Breast epithelium (tissue), 4 donors: Measurements from ENCODE around the gene RFTN1. TPM values are rescaled to one million over a fixed set of nuclear protein-coding genes. Genes with fewer than 3 reads are reported as not detected.

Experiments used
- DNase-seq, 2 donors: peaks; one replicate each; pipeline ENCODE4 v3.0.0-alpha.2; 2019; ENCODE audit warnings: low spot score in 2 of 2
- H3K27ac ChIP-seq, 2 donors: fragments of 200-600 bp; sonication (generic) in 1 of 2; one replicate each; pipeline ENCODE4 v1.5.1; 2016 to 2019; ENCODE audit warnings: mild to moderate bottlenecking in 1 of 2
- H3K27me3 ChIP-seq, 2 donors: fragments of 200-600 bp; sonication (generic) in 1 of 2; one replicate each; pipeline versions ENCODE4 v1.5.1 to v1.6.0; 2017 to 2019; ENCODE audit warnings: control low read depth in 1 of 2, mild to moderate bottlenecking in 1 of 2
- H3K36me3 ChIP-seq: fragments of 200-600 bp; one replicate; pipeline ENCODE4 v1.5.1; 2019
- H3K4me1 ChIP-seq, 2 donors: fragments of 200-600 bp; sonication (generic); one replicate each; pipeline ENCODE4 v1.5.1; 2016 to 2019; ENCODE audit warnings: control low read depth in 1 of 2
- H3K4me3 ChIP-seq, 3 donors: fragments of 200-600 bp; sonication (generic); 1 replicate in 2 of 3; 2 replicates in 1 of 3; pipeline ENCODE4 v1.5.1; 2016 to 2019; ENCODE audit warnings: mild to moderate bottlenecking in 3 of 3, moderate library complexity in 2 of 3
- H3K9me3 ChIP-seq, 2 donors: fragments of 200-600 bp; sonication (generic) in 1 of 2; one replicate each; pipeline ENCODE4 v1.5.1; 2016 to 2019; ENCODE audit warnings: control low read depth in 1 of 2
- CTCF ChIP-seq, 3 donors: fragments of 450-650 bp; IDR thresholded peaks; one replicate each; pipeline ENCODE4 v1.5.1; 2016 to 2017; ENCODE audit warnings: antibody characterized with exemption in 3 of 3, mild to moderate bottlenecking in 3 of 3, moderate library complexity in 3 of 3
- POLR2A ChIP-seq: fragments of 450-650 bp; IDR thresholded peaks from one replicate; pipeline ENCODE4 v1.6.1; 2016; ENCODE audit warnings: antibody characterized with exemption, mild to moderate bottlenecking, moderate library complexity
- POLR2AphosphoS5 ChIP-seq, 3 donors: sonication (generic); formaldehyde crosslinking; IDR thresholded peaks; one replicate each; pipeline ENCODE4 v1.6.1; 2017; ENCODE audit warnings: antibody characterized with exemption in 3 of 3
- intact Hi-C: fragments of 100-400 bp; cut with DNase I; formaldehyde crosslinking; loops from one replicate; pipeline ENCODE4 v1.15.1; 2023; ENCODE audit warnings: low total_unique reads
- total RNA-seq, 3 donors: library from RNA; depleted of rRNA; stranded (reverse); fragments of >200 nt; gene quantifications; one replicate each; pipeline ENCODE4 v1.1.0, GENCODE V29; 2016

The RFTN1 gene
- total RNA-seq, 3 donors from 2014 or later = 13.9 to 108 (median 29.5) TPM

- no peaks in the 10 kb centered on the region for H3K4me1 ChIP-seq
- peaks cover 4 to 5% of the 10 kb centered on the region in 2 donors for H3K9me3 ChIP-seq
- intact Hi-C loops = loop anchor here (5.0 kb wide), 1 partner anchor 348 kb away; no protein-coding TSS in a partner anchor
- H3K36me3 ChIP-seq = no peaks in the 10 kb centered on the region
- no peak overlapping the region for H3K27ac ChIP-seq
- no peak for DNase-seq
- no peaks in the 10 kb centered on the region for H3K27me3 ChIP-seq
- H3K4me3 ChIP-seq = no peak overlapping the region
- TF ChIP-seq CTCF (IDR thresholded peaks at IDR 0.05) (no peak), POLR2AphosphoS5 (IDR thresholded peaks at IDR 0.05) (no peak), POLR2A (no peak)
Observed at GRCh38 chr3:16529264-16529663, 15.8 kb upstream of the RFTN1 start.

- Histone ChIP-seq H3K27ac (no peak overlapping the region), H3K36me3 (no peaks in the 10 kb centered on the region), H3K9me3 (peaks cover 6 to 9% of the 10 kb centered on the region in 2 donors), H3K27me3 (no peaks in the 10 kb centered on the region), H3K4me1 (no peaks in the 10 kb centered on the region), H3K4me3 (no peak overlapping the region)
- TF ChIP-seq POLR2A (no peak), CTCF (IDR thresholded peaks at IDR 0.05) (no peak), POLR2AphosphoS5 (IDR thresholded peaks at IDR 0.05) (no peak)
- intact Hi-C loops = loop anchor here (5.0 kb wide), 1 partner anchor 349 kb away; no protein-coding TSS in a partner anchor
- no peak for DNase-seq
Observed at GRCh38 chr3:16528581-16528993, 15.1 kb upstream of the RFTN1 start.

- Histone ChIP-seq H3K27me3 (no peaks in the 10 kb centered on the region), H3K4me1 (no peaks in the 10 kb centered on the region), H3K36me3 (no peaks in the 10 kb centered on the region), H3K9me3 (peaks cover 6 to 9% of the 10 kb centered on the region in 2 donors), H3K27ac (no peak overlapping the region), H3K4me3 (no peak overlapping the region)
- no peak for DNase-seq
- TF ChIP-seq POLR2AphosphoS5 (IDR thresholded peaks at IDR 0.05) (no peak), CTCF (IDR thresholded peaks at IDR 0.05) (no peak), POLR2A (no peak)
- intact Hi-C loops = loop anchor here (5.0 kb wide), 1 partner anchor 349 kb away; no protein-coding TSS in a partner anchor
Observed at GRCh38 chr3:16528106-16528505, 14.6 kb upstream of the RFTN1 start.

- Histone ChIP-seq H3K27ac (no peak overlapping the region), H3K27me3 (no peaks in the 10 kb centered on the region), H3K4me1 (no peaks in the 10 kb centered on the region), H3K4me3 (no peak overlapping the region), H3K9me3 (peaks cover 6 to 9% of the 10 kb centered on the region in 2 donors), H3K36me3 (no peaks in the 10 kb centered on the region)
- intact Hi-C loops = no loop called here
- DNase-seq = no peak
- TF ChIP-seq CTCF (IDR thresholded peaks at IDR 0.05) (no peak), POLR2A (no peak), POLR2AphosphoS5 (IDR thresholded peaks at IDR 0.05) (no peak)
Observed at GRCh38 chr3:16524196-16524595, 10.7 kb upstream of the RFTN1 start.

- intact Hi-C loops = no loop called here
- Histone ChIP-seq H3K4me3 (no peak overlapping the region), H3K27me3 (no peaks in the 10 kb centered on the region), H3K27ac (no peak overlapping the region), H3K9me3 (peaks cover 6 to 9% of the 10 kb centered on the region in 2 donors), H3K36me3 (no peaks in the 10 kb centered on the region), H3K4me1 (no peaks in the 10 kb centered on the region)
- no peak for TF ChIP-seq CTCF (IDR thresholded peaks at IDR 0.05)
- TF ChIP-seq POLR2A = no peak
- TF ChIP-seq POLR2AphosphoS5 (IDR thresholded peaks at IDR 0.05) = no peak
- DNase-seq = no peak
Observed at GRCh38 chr3:16523778-16524177, 10.3 kb upstream of the RFTN1 start.
